GM19438 (cell line): Measurements from ENCODE around the gene PCYT1A.
"Not testable (repeated sequence)": the region's sequence is repeated elsewhere in the genome, so short reads cannot be mapped to it uniquely, and the experiment has no call there.

Experiments
- ATAC-seq: cut with Tn5 transposase; IDR thresholded peaks from one replicate; pipeline ENCODE4 v1.9.1; 2021; ENCODE audit warnings: low read depth; ENCODE audit not compliant: unreplicated experiment

Gene PCYT1A

DNA sequence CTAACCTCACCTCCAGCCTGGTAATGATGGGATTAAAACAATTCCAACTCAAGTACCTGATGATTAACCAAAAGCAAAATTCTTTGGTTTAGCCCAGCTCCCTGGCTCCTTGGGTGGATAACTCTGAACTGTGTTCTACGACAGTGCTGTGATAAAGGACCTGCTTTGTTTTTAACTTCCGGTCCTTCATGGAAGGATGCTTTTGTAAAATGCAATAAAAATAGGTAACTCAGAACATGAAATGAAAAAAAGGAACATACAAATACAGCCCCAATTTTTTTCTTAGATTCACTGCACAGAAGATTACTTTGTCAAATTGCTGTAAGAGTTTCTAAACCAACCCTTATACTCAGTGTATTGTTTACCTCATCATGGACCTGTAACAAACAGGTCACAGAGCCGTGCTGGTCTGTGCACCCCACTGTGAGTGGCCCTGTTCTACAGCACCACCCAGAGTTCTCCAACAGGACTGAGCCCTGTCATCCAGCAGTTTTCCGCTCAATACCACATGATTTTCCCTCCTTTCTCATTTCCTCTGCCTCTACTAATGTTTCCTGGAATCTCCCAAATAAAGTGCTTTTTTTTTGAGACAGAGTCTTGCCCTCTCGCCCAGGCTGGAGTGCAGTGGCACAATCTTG lies 4.9 kb upstream of the PCYT1A start:
- ATAC-seq, result no peak

DNA sequence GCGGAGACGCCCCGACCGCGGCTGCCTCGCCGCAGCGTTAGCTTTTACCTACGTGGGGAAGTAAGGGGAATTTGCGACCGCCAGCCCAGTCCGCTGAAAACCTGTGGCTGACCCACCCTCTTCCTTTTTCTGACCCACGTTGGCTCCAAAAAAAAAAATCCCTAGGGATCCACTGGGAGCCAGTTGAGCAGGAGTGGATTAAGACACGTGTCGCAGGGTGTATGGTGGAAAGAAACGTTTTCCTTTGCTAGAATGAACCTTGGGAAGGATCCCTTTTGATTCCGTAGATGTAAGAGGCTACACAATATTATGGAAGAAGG lies 575 bp upstream of the PCYT1A start:
- peak; percentile 27 for ATAC-seq

GRCh38 chr3:196287090-196287439 lies 461 bp downstream of the PCYT1A start:
- peak; percentile 10 for ATAC-seq

- ATAC-seq, result no peak
Observed at GRCh38 chr3:196284396-196284795, 3.1 kb downstream of the PCYT1A start.

GRCh38 chr3:196281962-196282361 lies 5.6 kb downstream of the PCYT1A start:
- ATAC-seq, result no peak

- no peak for ATAC-seq
Observed at GRCh38 chr3:196280689-196281440, 6.7 kb downstream of the PCYT1A start.

- no peak for ATAC-seq
Observed at GRCh38 chr3:196275126-196275525, 12.4 kb downstream of the PCYT1A start.

DNA sequence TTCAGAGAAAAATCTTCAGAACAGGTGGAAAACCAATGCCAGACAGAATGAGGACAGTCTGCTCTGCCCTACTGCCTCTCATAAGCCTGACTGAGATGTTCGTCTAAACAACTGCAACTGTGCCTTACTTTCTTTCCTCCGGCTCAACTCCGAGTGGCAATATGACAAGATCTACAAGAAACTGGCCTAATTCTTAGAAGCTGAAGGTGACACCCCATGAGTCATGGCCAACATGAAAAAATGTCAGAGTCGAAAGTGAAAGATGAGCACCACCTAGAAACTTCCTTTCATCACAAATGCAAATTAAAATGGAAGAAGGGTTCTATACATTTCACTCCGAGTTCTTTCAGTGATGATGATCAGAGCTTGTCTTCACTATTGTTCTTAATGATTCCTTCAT lies 12.9 kb downstream of the PCYT1A start:
- peak; percentile 84 for ATAC-seq

GRCh38 chr3:196273655-196274054 lies 13.9 kb downstream of the PCYT1A start:
- ATAC-seq, result no peak

GRCh38 chr3:196272826-196273225 lies 14.7 kb downstream of the PCYT1A start:
- no peak for ATAC-seq

- ATAC-seq, result no peak
Observed at GRCh38 chr3:196270499-196270898, 17.0 kb downstream of the PCYT1A start.

- no peak for ATAC-seq
Observed at GRCh38 chr3:196268284-196269163, 19.0 kb downstream of the PCYT1A start.

GRCh38 chr3:196263819-196264218 lies 23.7 kb downstream of the PCYT1A start:
- ATAC-seq, result no peak

- no peak for ATAC-seq
Observed at GRCh38 chr3:196260784-196261183, 26.7 kb downstream of the PCYT1A start.

GRCh38 chr3:196255776-196256175 lies 31.8 kb downstream of the PCYT1A start:
- no peak for ATAC-seq

- no peak for ATAC-seq
Observed at GRCh38 chr3:196254376-196255283, 32.9 kb downstream of the PCYT1A start.

- no peak for ATAC-seq
Observed at GRCh38 chr3:196251918-196252317, 35.6 kb downstream of the PCYT1A start.

DNA sequence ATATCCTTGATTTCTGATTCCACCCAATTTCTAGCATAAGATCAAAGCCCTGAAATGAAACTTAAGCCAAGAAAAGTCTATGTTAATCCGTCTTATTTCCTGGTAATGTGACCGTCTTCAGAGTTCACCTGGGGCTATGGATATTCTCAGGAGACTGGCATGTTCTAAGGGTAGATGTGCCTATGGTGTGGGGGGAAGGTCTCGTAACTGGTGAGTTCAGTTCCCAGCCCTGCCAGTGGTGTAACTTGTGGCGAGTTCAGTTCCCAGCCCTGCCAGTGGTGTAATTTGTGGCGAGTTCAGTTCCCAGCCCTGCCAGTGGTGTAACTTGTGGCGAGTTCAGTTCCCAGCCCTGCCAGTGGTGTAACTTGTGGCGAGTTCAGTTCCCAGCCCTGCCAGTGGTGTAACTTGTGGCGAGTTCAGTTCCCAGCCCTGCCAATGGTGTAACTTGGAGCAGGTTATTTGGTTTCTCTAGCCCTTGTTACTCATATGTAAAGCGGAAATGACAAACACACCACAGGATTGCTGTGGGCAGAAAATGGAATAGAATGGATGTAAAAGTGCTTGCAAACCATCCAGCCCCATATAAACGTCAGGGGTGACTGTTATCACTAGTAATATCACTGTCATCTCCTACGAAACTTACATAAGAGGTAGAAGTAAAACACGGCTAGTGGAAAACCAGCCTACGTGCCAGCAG lies 40.8 kb downstream of the PCYT1A start:
- no peak for ATAC-seq

DNA sequence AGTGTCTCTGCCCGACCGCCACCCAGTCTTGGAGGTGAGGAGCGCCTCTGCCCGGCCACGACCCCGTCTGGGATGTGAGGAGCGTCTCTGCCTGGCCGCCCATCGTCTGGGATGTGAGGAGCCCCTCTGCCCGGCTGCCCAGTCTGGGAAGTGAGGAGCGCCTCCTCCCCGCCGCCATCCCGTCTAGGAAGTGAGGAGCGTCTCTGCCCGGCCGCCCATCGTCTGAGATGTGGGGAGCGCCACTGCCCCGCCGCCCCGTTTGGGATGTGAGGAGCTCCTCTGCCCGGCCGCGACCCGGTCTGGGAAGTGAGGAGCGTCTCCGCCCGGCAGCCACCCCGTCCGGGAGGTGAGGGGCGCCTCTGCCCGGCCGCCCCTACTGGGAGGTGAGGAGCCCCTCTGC lies 43.4 kb downstream of the PCYT1A start:
- ATAC-seq, result not testable (repeated sequence)

GRCh38 chr3:196241704-196242103 lies 45.8 kb downstream of the PCYT1A start:
- ATAC-seq, result no peak
